Loucy (cell line): Measurements from ENCODE around the gene MYD88.
A peak's percentile ranks its signal among the peaks of the same experiment; 100 is the strongest.

Source experiments
- H2AFZ ChIP-seq: fragments of 200-600 bp; sonication (generic); 2 replicates; pipeline ENCODE4 v1.6.0; 2016; ENCODE audit warnings: antibody characterized with exemption, mild to moderate bottlenecking, low read length, moderate library complexity
- H3F3A ChIP-seq: fragments of 200-600 bp; 2 replicates; pipeline ENCODE4 v1.6.0; 2016; ENCODE audit warnings: antibody characterized with exemption, low read depth, mild to moderate bottlenecking
- H3K27me3 ChIP-seq: fragments of 200-600 bp; sonication (generic); 2 replicates; pipeline ENCODE4 v1.6.1; 2014; ENCODE audit warnings: low read length, mild to moderate bottlenecking; ENCODE audit not compliant: insufficient read depth, poor library complexity, severe bottlenecking
- H3K36me3 ChIP-seq: fragments of 200-600 bp; sonication (generic); 2 replicates; pipeline ENCODE4 v1.6.1; 2016; ENCODE audit warnings: low read length; ENCODE audit not compliant: insufficient read depth
- H3K4me1 ChIP-seq: fragments of 200-600 bp; sonication (generic); 2 replicates; pipeline ENCODE4 v1.5.1; 2014; ENCODE audit warnings: low read length, mild to moderate bottlenecking; ENCODE audit not compliant: insufficient read depth, poor library complexity, severe bottlenecking
- H3K4me2 ChIP-seq: fragments of 200-600 bp; sonication (generic); 2 replicates; pipeline ENCODE4 v1.6.0; 2014; ENCODE audit warnings: antibody characterized with exemption, low read length, low read depth, mild to moderate bottlenecking; ENCODE audit not compliant: poor library complexity, severe bottlenecking
- H3K4me3 ChIP-seq: fragments of 200-600 bp; sonication (generic); 2 replicates; pipeline ENCODE4 v1.5.1; 2014; ENCODE audit warnings: low read length, mild to moderate bottlenecking, mixed read lengths; ENCODE audit not compliant: poor library complexity, severe bottlenecking
- H3K79me2 ChIP-seq: fragments of 200-600 bp; sonication (generic); 2 replicates; pipeline ENCODE4 v1.6.1; 2014; ENCODE audit warnings: low read length; ENCODE audit not compliant: insufficient read depth
- H3K9ac ChIP-seq: fragments of 200-600 bp; sonication (generic); 2 replicates; pipeline ENCODE4 v1.6.0; 2014; ENCODE audit warnings: mild to moderate bottlenecking, low read depth, low read length, moderate library complexity; ENCODE audit not compliant: poor library complexity, severe bottlenecking
- H3K9me2 ChIP-seq: fragments of 200-600 bp; sonication (generic); replicated peaks from 2 replicates; pipeline ENCODE4 v1.6.1; 2016; ENCODE audit warnings: low read depth, low read length, mixed read lengths
- H3K9me3 ChIP-seq: fragments of 200-600 bp; sonication (generic); 2 replicates; pipeline ENCODE4 v1.6.1; 2014; ENCODE audit warnings: mild to moderate bottlenecking, antibody characterized with exemption, low read length, low read depth; ENCODE audit not compliant: insufficient read depth
- H4K20me1 ChIP-seq: fragments of 200-600 bp; sonication (generic); 2 replicates; pipeline ENCODE4 v1.6.0; 2014; ENCODE audit warnings: antibody characterized with exemption, low read length, mild to moderate bottlenecking; ENCODE audit not compliant: insufficient read depth, poor library complexity, severe bottlenecking
- EZH2phosphoT487 ChIP-seq: fragments of 200-600 bp; IDR thresholded peaks from 2 replicates; pipeline ENCODE4 v1.6.1; 2018; ENCODE audit warnings: antibody characterized with exemption, mild to moderate bottlenecking, moderate library complexity, borderline replicate concordance
- TF ChIP-seq, protein P1 (sequence below): fragments of 200-600 bp; sonication (generic); conservative IDR thresholded peaks from 2 replicates; pipeline ENCODE4 v1.5.1; 2014; ENCODE audit warnings: mild to moderate bottlenecking, antibody characterized with exemption, low read length

MYD88 gene

DNA sequence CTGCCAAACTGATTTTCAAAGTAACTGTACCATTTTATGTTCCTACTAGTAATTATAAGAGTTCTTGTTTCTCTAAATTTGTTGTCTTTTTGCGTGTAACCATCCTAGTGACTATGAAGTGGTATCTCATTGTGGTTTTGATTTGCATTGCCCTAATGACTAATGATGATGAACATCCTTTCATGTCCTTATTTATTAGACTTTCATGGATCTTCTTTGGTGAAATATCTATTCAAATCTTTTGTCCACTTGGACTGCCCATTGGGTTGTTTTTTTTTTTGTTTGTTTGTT, 30.5 kb downstream of the MYD88 start:
- Histone ChIP-seq H2AFZ (no peak overlapping the region), H3K36me3 (no peaks in the 10 kb centered on the region), H3K4me1 (peaks cover 78% of the 10 kb centered on the region), H3K9me2 (no peaks in the 10 kb centered on the region), H3F3A (no peaks in the 10 kb centered on the region), H3K4me2 (peak overlapping the region; percentile 98), H3K4me3 (peak overlapping the region; percentile 87), H4K20me1 (peaks cover 74% of the 10 kb centered on the region), H3K9ac (peak overlapping the region; percentile 66), H3K27me3 (no peaks in the 10 kb centered on the region), H3K79me2 (peaks cover 91% of the 10 kb centered on the region), H3K9me3 (no peaks in the 10 kb centered on the region)
- TF ChIP-seq, protein P1, sequence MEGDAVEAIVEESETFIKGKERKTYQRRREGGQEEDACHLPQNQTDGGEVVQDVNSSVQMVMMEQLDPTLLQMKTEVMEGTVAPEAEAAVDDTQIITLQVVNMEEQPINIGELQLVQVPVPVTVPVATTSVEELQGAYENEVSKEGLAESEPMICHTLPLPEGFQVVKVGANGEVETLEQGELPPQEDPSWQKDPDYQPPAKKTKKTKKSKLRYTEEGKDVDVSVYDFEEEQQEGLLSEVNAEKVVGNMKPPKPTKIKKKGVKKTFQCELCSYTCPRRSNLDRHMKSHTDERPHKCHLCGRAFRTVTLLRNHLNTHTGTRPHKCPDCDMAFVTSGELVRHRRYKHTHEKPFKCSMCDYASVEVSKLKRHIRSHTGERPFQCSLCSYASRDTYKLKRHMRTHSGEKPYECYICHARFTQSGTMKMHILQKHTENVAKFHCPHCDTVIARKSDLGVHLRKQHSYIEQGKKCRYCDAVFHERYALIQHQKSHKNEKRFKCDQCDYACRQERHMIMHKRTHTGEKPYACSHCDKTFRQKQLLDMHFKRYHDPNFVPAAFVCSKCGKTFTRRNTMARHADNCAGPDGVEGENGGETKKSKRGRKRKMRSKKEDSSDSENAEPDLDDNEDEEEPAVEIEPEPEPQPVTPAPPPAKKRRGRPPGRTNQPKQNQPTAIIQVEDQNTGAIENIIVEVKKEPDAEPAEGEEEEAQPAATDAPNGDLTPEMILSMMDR, result no peak
- no peak for TF ChIP-seq EZH2phosphoT487

DNA sequence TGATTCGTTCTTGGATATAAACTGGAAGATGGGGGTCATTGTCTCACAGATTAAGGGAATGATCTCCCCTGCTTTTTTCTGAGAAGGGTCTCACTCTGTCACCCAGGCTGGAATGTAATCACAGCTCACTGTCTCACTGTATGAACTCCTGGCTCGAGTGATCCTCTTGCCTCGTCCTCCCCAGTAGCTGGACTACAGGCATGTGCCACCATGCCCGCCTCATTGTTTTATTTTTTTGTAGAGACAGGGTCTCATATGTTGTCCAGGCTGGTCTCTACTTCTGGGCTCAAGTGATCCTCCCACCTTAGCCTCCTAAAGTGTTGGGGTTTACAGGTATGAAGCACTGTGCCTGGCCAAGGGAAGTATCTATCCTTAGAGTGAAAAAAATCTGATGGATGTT, 32.3 kb downstream of the MYD88 start:
- H3K4me1 ChIP-seq, result peaks cover 78% of the 10 kb centered on the region
- H3K9me3 ChIP-seq, result no peaks in the 10 kb centered on the region
- H3K9me2 ChIP-seq, result no peaks in the 10 kb centered on the region
- H3K27me3 ChIP-seq, result no peaks in the 10 kb centered on the region
- H2AFZ ChIP-seq, result no peak overlapping the region
- peak overlapping the region; percentile 98 for H3K4me2 ChIP-seq
- H3K36me3 ChIP-seq, result no peaks in the 10 kb centered on the region
- peak overlapping the region; percentile 37 for H3K9ac ChIP-seq
- H4K20me1 ChIP-seq, result peaks cover 84% of the 10 kb centered on the region
- peak overlapping the region; percentile 42 for H3K4me3 ChIP-seq
- H3K79me2 ChIP-seq, result peaks cover 99% of the 10 kb centered on the region
- H3F3A ChIP-seq, result no peaks in the 10 kb centered on the region
- TF ChIP-seq, protein P1, result no peak
- no peak for TF ChIP-seq EZH2phosphoT487

DNA sequence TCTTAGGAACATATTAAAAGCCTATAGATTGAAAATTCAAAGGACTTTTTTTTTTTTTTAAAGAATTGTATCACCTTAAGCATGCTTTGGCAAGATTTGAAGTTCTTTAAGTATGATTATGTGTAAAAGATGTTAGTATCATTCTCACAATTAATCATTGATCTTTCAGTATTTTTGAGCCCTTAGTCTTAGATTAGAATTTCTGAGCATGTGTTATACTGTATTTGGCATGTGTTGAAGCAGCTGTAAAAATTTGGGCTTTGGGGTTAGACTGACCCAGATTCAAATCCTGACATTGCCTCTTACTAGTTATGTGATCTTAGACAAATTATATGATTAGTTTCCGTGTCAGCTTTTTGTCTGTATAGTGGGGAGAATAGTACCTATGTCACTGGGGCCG, 33.2 kb downstream of the MYD88 start:
- TF ChIP-seq, protein P1, result no peak
- no peak for TF ChIP-seq EZH2phosphoT487
- Histone ChIP-seq H3K4me3 (peak overlapping the region; percentile 42), H3K27me3 (no peaks in the 10 kb centered on the region), H3K9ac (peak overlapping the region; percentile 37), H3F3A (no peaks in the 10 kb centered on the region), H3K4me2 (peak overlapping the region; percentile 98), H2AFZ (no peak overlapping the region), H4K20me1 (peaks cover 88% of the 10 kb centered on the region), H3K4me1 (peaks cover 81% of the 10 kb centered on the region), H3K9me2 (no peaks in the 10 kb centered on the region), H3K9me3 (no peaks in the 10 kb centered on the region), H3K79me2 (peaks cover 99% of the 10 kb centered on the region), H3K36me3 (no peaks in the 10 kb centered on the region)
